Measurements from ENCODE around the gene DPEP1.

The DPEP1 gene

GRCh38 chr16:89588413-89589109 is 24.9 kb upstream of the DPEP1 start:
- no peak overlapping the region for H2AFZ ChIP-seq (ENCODE audit: low read depth, low read length)
- H4K20me1 ChIP-seq (ENCODE audit: insufficient read depth, low read length) = no peaks in the 10 kb centered on the region
- no peaks in the 10 kb centered on the region for H3K4me1 ChIP-seq (ENCODE audit: low read length)
- TF ChIP-seq CTCF (IDR thresholded peaks at IDR 0.05; ENCODE audit: low read depth, low read length) = no peak
- TF ChIP-seq EZH2phosphoT487 (IDR thresholded peaks at IDR 0.05; ENCODE audit: low read depth) = no peak
- no peak overlapping the region for H3K27ac ChIP-seq (ENCODE audit: low read length)
- H3K4me2 ChIP-seq (ENCODE audit: low read length) = no peak overlapping the region
- H3K79me2 ChIP-seq (ENCODE audit: low read length) = no peaks in the 10 kb centered on the region
- no peaks in the 10 kb centered on the region for H3K9me3 ChIP-seq (ENCODE audit: insufficient read depth, low read length)
- no peak overlapping the region for H3K9ac ChIP-seq (ENCODE audit: low read length)
- H3K27me3 ChIP-seq (ENCODE audit: low read depth, low read length) = no peaks in the 10 kb centered on the region
- no peak overlapping the region for H3K4me3 ChIP-seq (ENCODE audit: low read length)
- H3K36me3 ChIP-seq (replicated peaks; ENCODE audit: low read depth, low read length) = peaks cover 17% of the 10 kb centered on the region

GRCh38 chr16:89589241-89589926 is 24.1 kb upstream of the DPEP1 start:
- Histone ChIP-seq H3K36me3 (replicated peaks; ENCODE audit: low read depth, low read length) (peaks cover 17% of the 10 kb centered on the region), H3K27ac (ENCODE audit: low read length) (no peak overlapping the region), H3K9ac (ENCODE audit: low read length) (no peak overlapping the region), H3K4me3 (ENCODE audit: low read length) (no peak overlapping the region), H4K20me1 (ENCODE audit: insufficient read depth, low read length) (no peaks in the 10 kb centered on the region), H3K4me2 (ENCODE audit: low read length) (no peak overlapping the region), H3K9me3 (ENCODE audit: insufficient read depth, low read length) (no peaks in the 10 kb centered on the region), H3K27me3 (ENCODE audit: low read depth, low read length) (no peaks in the 10 kb centered on the region), H3K4me1 (ENCODE audit: low read length) (no peaks in the 10 kb centered on the region), H3K79me2 (ENCODE audit: low read length) (no peaks in the 10 kb centered on the region), H2AFZ (ENCODE audit: low read depth, low read length) (no peak overlapping the region)
- TF ChIP-seq CTCF (IDR thresholded peaks at IDR 0.05; ENCODE audit: low read depth, low read length) (no peak), EZH2phosphoT487 (IDR thresholded peaks at IDR 0.05; ENCODE audit: low read depth) (no peak)

- H3K9ac ChIP-seq (ENCODE audit: low read length) = no peak overlapping the region
- H3K36me3 ChIP-seq (replicated peaks; ENCODE audit: low read depth, low read length) = no peaks in the 10 kb centered on the region
- no peak overlapping the region for H3K4me3 ChIP-seq (ENCODE audit: low read length)
- H3K4me2 ChIP-seq (ENCODE audit: low read length) = no peak overlapping the region
- H3K9me3 ChIP-seq (ENCODE audit: insufficient read depth, low read length) = no peaks in the 10 kb centered on the region
- H3K4me1 ChIP-seq (ENCODE audit: low read length) = no peaks in the 10 kb centered on the region
- no peak overlapping the region for H2AFZ ChIP-seq (ENCODE audit: low read depth, low read length)
- no peaks in the 10 kb centered on the region for H4K20me1 ChIP-seq (ENCODE audit: insufficient read depth, low read length)
- no peak overlapping the region for H3K27ac ChIP-seq (ENCODE audit: low read length)
- no peaks in the 10 kb centered on the region for H3K27me3 ChIP-seq (ENCODE audit: low read depth, low read length)
- TF ChIP-seq EZH2phosphoT487 (IDR thresholded peaks at IDR 0.05; ENCODE audit: low read depth) = no peak
- H3K79me2 ChIP-seq (ENCODE audit: low read length) = no peaks in the 10 kb centered on the region
Measured at GRCh38 chr16:89593841-89594240, 19.6 kb upstream of the DPEP1 start.

- Histone ChIP-seq H4K20me1 (ENCODE audit: insufficient read depth, low read length) (no peaks in the 10 kb centered on the region), H3K27me3 (ENCODE audit: low read depth, low read length) (no peaks in the 10 kb centered on the region), H3K36me3 (replicated peaks; ENCODE audit: low read depth, low read length) (no peaks in the 10 kb centered on the region), H3K4me2 (ENCODE audit: low read length) (no peak overlapping the region), H3K9me3 (ENCODE audit: insufficient read depth, low read length) (no peaks in the 10 kb centered on the region), H3K4me1 (ENCODE audit: low read length) (peaks cover 3% of the 10 kb centered on the region; the same call in 1 of the 2 replicates), H2AFZ (ENCODE audit: low read depth, low read length) (no peak overlapping the region), H3K9ac (ENCODE audit: low read length) (no peak overlapping the region), H3K4me3 (ENCODE audit: low read length) (no peak overlapping the region), H3K27ac (ENCODE audit: low read length) (no peak overlapping the region), H3K79me2 (ENCODE audit: low read length) (no peaks in the 10 kb centered on the region)
- TF ChIP-seq EZH2phosphoT487 (IDR thresholded peaks at IDR 0.05; ENCODE audit: low read depth) = no peak
- no peak for TF ChIP-seq CTCF (IDR thresholded peaks at IDR 0.05; ENCODE audit: low read depth, low read length)
Measured at GRCh38 chr16:89595330-89596060, 17.9 kb upstream of the DPEP1 start.
